Left colon (tissue), 2 donors: Measurements from ENCODE around the gene ZNF746. TPM values are rescaled to one million over a fixed set of nuclear protein-coding genes. Genes with fewer than 3 reads are reported as not detected.
"Not testable (repeated sequence)": the region's sequence is repeated elsewhere in the genome, so short reads cannot be mapped to it uniquely, and the experiment has no call there.

ENCODE experiments used
- ATAC-seq: fragments of 200-7000 bp; cut with Tn5 transposase; one replicate; pipeline ENCODE4 v1.9.1; 2020; ENCODE audit warnings: mild to moderate bottlenecking, moderate library complexity
- DNase-seq, 2 donors: peaks; one replicate each; pipeline ENCODE4 v3.0.0-alpha.2; 2020
- intact Hi-C, 2 donors: fragments of 100-400 bp; cut with DNase I in 1 of 2; cut with micrococcal nuclease in 1 of 2; formaldehyde crosslinking; loops; one replicate each; pipeline versions ENCODE4 v1.11.2 to v1.14.0; 2022; cut with DNase I, micrococcal nuclease
- total RNA-seq, 2 donors: library from RNA; stranded (reverse); fragmentation: NEBNext Ultra II Directional; extraction: Animal tissue kit (Norgen Biotek cat#: 25700); gene quantifications; one replicate each; pipeline ENCODE4 v1.2.1, GENCODE V29; 2021
- donor health status: DM: no; HTN: no; CAD: no.
- donor health status: DM: yes; HTN: yes; CAD: no.

Gene ZNF746
- total RNA-seq, 2 donors from 2014 or later, result 12.3 to 13.6 TPM

DNA sequence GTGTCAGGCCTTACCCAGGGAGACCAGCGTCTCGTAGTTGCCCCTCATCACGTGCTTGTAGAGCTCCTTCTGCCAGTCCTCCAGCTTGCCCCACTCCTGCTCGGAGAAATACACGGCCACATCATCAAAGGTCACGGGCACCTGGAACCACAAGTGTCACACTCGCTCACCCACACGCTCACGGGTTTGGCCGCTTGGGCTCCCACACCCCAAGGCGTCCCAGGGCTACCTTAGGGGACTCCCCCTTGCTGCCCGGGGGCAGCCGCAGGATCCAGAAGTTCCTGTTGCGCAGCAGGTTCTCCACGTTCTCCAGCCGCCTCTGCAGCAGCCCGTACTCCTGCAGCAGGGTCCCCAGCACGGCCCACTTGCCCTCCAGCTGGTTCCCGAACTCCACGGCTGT is 3.6 kb downstream of the ZNF746 start:
- ATAC-seq, intact Hi-C loops, DNase-seq: not testable (repeated sequence)

DNA sequence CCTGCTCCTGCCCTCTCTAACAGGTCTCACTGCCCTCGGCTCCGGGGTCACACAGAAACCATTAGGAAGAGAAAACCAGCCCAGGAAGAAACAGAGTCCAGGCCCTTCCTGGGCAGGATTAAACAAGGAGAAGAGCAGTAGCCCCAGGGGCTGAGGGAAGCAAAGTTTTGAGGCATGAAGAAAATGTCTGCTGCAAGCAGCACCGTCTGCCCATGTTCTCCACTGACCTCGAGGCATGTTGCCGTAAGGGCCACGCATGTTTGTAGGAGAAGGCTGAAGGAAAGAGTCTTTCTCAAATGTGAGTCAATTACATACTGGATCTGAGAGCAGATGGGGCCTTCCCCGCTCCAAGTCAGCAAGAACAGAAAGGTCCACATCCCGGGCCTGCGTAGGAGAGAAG is 4.2 kb downstream of the ZNF746 start:
- ATAC-seq (no peak), DNase-seq (no peak)
- intact Hi-C loops, result no loop called here

DNA sequence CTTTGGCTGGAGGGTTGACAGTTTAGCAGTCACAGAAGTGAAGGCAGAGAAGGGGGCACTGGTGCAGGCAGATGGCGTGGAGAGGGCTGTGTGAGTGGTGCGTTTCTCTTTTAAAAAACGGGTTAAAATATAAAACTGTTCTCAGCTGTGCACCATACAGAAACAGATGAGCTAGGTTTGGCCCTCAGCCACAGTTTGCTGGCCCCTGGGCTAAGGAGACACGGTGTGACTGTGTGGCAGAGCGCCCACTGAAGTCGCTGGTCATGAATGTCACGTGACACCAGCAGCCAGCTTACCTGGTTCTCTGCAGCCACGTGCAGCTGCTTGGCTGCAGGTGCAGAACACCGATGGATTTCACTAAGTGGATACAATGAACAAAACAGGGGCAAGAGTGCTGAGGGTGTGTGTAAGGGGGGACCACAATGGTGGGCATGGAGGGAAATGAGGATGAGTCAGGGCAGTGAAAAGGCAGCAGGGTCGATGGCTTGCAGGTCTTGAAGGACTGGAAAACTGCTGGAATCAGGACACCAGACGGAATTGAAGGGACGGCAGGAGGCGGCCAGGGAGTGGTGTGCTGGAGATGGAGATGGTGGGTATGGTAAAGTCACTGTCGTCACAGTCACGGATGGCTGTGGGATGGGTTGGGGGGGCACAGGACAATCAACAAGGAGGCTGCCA is 7.4 kb downstream of the ZNF746 start:
- no peak for ATAC-seq
- DNase-seq, result no peak
- intact Hi-C loops, result no loop called here

- ATAC-seq (peak; percentile 73), DNase-seq (no peak)
- intact Hi-C loops, result no loop called here
Measured at GRCh38 chr7:149489391-149490024, 8.1 kb downstream of the ZNF746 start.

GRCh38 chr7:149479568-149479967 is 18.0 kb downstream of the ZNF746 start:
- ATAC-seq, result no peak
- intact Hi-C loops, result no loop called here

GRCh38 chr7:149478754-149479153 is 18.9 kb downstream of the ZNF746 start:
- no peak for ATAC-seq
- no peak for DNase-seq
- intact Hi-C loops, result no loop called here

More at GRCh38 chr7:149479568-149479967, 18.0 kb downstream of the ZNF746 start:
- no peak for DNase-seq

DNA sequence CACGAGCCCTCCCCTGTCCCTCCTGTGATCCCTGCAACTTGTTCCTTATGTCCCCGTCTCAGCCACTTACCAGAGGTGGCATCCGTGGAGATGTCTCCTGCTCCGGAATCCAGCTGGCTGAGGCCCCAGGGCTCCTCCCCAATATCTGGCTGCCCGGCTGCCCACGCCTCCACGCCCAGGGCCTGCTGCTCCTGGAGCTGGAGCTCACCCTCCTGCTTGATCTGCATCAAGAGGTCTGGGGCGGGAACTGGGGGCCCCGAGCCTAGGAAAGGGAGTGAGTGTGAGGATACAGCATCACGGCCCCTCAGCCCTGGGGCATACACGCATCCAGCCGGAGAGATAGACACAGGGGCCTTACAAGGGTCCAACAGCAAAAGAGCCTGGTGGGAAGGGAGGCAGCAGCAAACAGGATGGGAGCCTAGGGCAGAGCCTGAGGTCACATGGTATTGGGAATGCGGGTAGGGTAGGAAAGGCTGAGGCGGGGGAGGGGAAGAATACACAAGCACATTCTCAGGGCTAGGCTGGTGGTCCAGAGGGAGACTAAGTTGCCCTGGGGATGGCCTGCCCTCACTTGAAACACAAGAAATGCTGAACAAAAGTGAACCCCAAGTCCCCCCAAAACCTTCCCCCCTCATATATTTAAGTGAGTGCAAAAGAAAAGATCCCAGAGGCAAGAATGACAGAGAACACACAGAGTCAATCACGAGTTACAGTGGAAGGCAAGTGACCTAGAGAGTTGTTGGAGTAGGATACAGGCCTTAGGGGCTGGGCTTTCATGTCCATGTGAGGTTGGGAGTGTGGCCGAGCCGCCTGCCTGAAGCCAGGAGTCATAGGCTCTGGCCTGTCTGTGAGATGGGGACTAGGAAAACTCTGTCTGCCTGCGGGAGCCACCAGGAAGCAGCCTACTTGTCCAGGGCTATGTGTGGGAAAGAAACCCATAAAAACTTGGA is 19.8 kb downstream of the ZNF746 start:
- DNase-seq (no peak), ATAC-seq (no peak)
- intact Hi-C loops, result no loop called here

DNA sequence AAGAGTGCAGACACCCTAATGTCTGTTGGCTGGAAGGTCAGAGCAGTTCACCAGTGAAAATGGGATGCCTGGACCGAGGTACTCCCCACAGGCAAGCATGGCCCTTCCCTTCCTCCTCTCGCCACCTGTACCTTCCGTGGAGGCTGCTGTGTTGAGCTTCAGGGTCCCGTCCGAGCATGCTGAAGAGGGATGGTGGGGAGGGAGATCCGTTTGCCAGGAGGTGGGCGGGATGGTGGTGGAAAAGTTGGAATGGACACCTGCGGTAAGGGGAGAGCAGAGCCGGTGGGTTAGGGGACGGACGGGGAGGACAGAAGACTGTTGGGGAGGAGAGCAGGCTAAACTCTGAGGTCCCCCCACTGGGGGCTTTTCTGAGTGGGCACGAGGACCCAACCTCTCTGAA is 20.8 kb downstream of the ZNF746 start:
- ATAC-seq (no peak), DNase-seq (no peak)
- intact Hi-C loops, result no loop called here

GRCh38 chr7:149475121-149476045 is 22.2 kb downstream of the ZNF746 start:
- ATAC-seq (no peak), DNase-seq (no peak)
- intact Hi-C loops, result no loop called here

- DNase-seq, result no peak
- intact Hi-C loops, result no loop called here
- no peak for ATAC-seq
Measured at GRCh38 chr7:149474309-149475120, 23.1 kb downstream of the ZNF746 start.

DNA sequence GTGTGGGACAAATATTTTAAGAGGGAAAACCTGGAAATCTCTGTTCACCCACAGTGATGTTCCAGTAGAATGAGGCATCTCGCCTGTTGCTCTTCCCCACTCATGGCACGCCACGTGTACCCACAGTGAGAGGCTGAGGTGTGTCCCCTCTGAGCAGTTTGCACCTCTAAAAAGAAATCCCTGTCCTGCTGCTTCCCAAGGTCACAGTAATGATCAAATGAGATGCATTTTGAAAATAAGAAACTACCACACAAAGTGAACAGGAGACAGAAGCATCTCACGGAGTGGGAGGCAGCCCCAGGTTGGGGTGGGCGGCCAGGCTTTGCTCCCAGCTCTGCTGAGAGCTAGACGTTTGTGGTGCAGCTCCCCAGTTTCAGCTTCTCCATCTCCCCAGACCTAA is 24.4 kb downstream of the ZNF746 start:
- intact Hi-C loops, result no loop called here
- ATAC-seq (no peak), DNase-seq (no peak)

GRCh38 chr7:149471289-149471953 is 26.2 kb downstream of the ZNF746 start:
- no peak for DNase-seq

DNA sequence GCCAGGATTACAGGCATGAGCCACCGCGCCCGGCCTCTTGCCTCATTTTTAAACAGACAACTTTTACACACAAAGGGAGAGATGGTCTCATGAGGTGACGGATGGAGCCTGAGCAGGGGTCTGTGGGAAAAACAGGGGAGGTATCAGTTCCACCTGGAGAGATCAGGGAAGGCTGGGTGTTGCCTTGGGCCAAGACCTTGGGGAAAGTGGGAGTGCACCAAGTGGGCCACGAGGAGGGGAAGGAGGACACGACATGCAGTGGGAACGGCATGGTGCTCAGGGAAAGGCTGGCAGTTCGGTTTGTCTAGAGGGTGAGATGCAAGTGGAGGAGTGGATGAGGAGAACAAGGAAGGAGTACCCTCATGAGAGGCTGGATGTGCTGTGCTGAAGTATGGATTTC is 27.8 kb downstream of the ZNF746 start:
- intact Hi-C loops, result no loop called here
- DNase-seq (no peak), ATAC-seq (no peak)

More at GRCh38 chr7:149471289-149471953, 26.2 kb downstream of the ZNF746 start:
- ATAC-seq, result no peak
- intact Hi-C loops, result no loop called here

GRCh38 chr7:149468208-149468607 is 29.4 kb downstream of the ZNF746 start:
- ATAC-seq (no peak), DNase-seq (no peak)
- intact Hi-C loops, result no loop called here

GRCh38 chr7:149467321-149467859 is 30.2 kb downstream of the ZNF746 start:
- DNase-seq (no peak), ATAC-seq (no peak)
- intact Hi-C loops, result no loop called here

DNA sequence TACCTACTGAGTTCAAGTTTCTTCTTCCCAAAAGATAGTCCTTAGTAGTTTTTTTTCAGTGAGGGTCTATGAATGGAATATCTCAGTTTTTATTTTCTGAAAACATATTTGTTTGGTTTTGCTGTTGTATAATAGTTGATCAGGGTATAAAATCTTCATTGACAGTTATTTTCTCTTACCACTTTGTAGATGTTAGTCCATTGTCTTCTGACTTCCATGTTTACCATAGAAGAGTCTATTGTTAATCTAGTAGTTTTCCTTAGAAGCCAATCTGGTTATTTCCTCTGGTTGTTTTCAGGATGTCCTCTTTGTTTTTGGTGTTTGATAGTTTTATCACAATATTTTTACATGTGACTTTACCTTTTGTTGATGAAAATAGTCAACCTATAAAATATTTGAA is 31.2 kb downstream of the ZNF746 start:
- intact Hi-C loops, result no loop called here
- no peak for ATAC-seq
- no peak for DNase-seq

DNA sequence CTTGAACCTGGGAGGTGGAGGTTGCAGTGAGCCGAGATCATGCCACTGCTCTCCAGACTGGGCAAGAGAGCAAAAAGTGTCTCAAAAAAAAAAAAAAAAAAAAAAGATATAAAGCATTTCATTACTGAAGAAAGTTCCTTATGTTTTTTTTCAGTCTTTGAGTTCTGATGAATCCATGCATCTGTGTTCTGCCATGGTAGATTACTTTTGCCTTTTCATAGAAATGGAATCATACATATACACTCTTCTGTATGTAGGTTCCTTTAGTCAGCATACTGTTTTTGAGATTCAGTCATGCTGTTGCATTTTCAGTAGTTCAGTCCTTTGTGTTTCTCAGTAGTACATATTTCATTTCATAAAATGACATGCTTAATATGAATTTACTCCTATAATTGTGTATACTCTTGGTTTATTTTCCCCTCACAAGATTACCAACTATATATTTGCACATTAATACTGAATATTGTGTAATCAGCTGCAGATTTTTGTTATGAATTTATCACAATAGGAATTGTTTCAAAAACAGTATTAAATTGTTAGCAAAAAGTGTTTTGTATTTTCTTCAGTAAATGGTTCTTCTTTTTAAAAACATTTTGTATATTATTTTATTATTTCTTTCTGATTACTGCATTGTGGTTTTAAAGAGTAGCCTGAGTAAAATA is 34.0 kb downstream of the ZNF746 start:
- DNase-seq (no peak), ATAC-seq (no peak)
- intact Hi-C loops, result no loop called here
